COR-L47 (cell line): Measurements from ENCODE around the gene RAD51B.

Experiments
- DNase-seq: peaks from one replicate; lab custom pipeline; 2025; lab: John Stamatoyannopoulos, UW

The RAD51B gene

DNA sequence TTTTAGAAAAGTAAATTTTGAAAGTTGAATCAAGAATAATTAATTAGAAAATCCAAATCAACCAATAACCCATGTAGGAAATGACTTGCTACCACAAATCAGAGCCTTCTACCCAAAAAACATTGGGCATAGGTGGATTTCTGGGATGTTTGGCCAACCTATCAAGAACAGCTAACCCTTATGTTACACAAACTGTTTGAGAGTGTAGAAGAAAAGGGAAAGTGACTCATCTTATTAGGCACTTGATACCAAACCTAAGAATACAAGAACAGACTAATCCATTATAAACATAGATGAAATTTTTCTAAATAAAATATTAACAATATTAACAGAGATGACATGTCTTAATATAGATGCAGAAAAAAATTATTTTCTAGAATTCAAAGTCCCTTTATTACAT is 712.9 kb downstream of the RAD51B start:
- no peak for DNase-seq

- no peak for DNase-seq
Observed at GRCh38 chr14:68534276-68534675, 714.7 kb downstream of the RAD51B start.

GRCh38 chr14:68535404-68536017 is 715.9 kb downstream of the RAD51B start:
- no peak for DNase-seq

GRCh38 chr14:68536018-68536410 is 716.4 kb downstream of the RAD51B start:
- no peak for DNase-seq

- no peak for DNase-seq
Observed at GRCh38 chr14:68538639-68539038, 719.1 kb downstream of the RAD51B start.

GRCh38 chr14:68539241-68539737 is 719.7 kb downstream of the RAD51B start:
- no peak for DNase-seq

- no peak for DNase-seq
Observed at GRCh38 chr14:68539789-68540188, 720.2 kb downstream of the RAD51B start.

- DNase-seq: no peak
Observed at GRCh38 chr14:68541178-68541896, 721.8 kb downstream of the RAD51B start.

DNA sequence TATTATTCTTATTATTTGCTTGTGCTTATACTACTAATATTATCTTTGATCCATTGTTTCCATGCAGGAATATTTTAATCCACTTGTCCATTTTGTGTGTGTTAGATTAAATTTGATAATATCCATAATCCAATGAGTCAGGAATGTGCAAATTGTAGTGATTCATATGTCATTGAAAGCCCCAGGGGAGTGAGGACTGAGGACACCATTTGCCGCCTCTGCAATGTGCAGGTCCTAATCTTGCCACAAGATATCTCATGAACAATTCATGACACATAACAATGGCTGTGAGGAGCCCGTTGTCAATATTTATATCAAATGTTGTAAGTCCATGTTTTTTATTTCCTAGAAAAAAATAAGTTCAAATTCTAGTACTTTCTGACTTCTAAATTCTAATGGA is 722.8 kb downstream of the RAD51B start:
- no peak for DNase-seq

GRCh38 chr14:68543516-68543915 is 723.9 kb downstream of the RAD51B start:
- DNase-seq: no peak

- no peak for DNase-seq
Observed at GRCh38 chr14:68544081-68544892, 724.7 kb downstream of the RAD51B start.

- DNase-seq: no peak
Observed at GRCh38 chr14:68546839-68547238, 727.3 kb downstream of the RAD51B start.

DNA sequence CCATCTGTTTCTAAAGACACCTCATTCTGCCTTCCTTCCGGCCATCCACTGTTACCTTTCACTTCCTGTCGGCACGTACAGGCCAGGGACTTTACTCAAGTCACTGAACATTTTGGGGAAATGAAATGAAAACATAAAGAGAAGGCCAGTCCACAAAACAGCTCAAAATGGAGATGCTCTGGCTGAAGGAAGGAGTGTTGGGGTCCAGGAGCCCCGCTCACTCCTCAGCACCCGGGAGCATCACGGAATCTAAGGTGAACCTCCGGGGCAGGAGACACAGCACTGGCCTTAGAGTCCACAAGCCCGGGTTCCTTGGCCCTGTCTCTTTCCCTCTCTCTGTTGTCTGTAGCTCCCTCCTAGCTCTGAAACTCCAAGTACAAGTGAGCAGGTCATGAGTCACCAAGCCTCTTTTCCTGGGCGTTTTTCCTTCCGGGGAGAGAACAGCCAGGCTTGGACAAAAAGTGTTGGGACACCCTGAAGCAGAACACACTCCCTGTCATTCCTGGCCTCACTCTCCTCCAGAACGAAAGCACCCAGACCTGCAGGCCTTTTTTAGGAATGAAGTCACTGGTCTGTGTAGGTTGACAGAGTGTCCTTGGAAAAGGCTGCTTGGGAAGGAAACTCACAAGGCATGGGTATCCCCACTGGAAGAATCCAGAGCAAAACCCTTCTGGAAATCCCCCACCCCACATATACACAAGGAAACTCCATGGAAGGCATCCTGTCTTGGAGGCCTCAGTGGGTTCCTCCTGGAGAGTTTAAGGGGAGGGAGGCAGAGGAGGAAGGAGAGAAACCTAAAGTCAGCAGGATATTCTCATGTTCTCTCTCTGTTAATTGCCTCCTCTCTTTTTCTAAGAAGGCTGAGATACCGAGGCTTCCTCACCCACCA is 728.0 kb downstream of the RAD51B start:
- no peak for DNase-seq

DNA sequence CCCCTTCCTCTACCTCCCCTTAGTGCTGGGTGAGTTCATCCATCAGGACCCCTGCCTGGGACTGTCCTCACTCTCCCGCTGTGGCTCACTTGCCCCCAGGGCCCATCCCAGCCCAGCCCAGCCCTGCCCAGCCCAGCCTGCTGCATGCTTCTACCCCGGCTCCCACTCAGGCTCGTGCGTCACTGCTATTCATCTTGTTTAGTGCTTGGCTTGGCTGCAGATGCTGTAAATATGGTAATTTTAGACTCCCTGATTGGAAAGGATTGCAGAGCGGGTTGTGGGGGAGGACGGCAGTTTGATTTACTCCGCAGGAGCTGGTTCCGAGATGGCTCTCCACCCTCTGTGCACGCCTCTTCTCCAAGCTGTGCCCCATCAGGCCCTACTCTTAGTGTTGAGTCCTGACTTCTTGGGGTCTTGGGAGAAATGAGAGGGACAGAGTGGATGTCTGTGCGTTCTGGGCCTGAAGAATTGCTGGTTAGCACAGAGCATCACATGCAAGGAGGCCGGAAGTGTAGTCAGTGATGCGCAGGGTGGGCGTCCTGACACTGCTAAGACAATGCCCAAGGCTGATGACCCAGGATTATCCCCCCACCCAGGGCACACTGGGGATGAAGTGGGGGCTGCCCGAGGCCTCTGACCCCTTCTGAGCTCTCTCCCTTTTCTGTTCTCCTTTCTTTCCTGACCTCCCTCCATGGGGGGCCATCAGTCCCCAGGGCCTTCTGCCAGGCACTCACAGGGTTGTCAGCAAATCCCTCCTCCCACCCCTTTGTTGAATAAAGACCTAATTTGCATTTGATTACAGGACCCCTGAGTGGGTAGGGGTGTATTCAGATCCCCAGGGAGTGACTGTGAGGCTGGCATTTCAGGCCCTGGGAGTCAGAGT is 728.9 kb downstream of the RAD51B start:
- peak; percentile 42 for DNase-seq

GRCh38 chr14:68550338-68550715 is 730.7 kb downstream of the RAD51B start:
- no peak for DNase-seq

DNA sequence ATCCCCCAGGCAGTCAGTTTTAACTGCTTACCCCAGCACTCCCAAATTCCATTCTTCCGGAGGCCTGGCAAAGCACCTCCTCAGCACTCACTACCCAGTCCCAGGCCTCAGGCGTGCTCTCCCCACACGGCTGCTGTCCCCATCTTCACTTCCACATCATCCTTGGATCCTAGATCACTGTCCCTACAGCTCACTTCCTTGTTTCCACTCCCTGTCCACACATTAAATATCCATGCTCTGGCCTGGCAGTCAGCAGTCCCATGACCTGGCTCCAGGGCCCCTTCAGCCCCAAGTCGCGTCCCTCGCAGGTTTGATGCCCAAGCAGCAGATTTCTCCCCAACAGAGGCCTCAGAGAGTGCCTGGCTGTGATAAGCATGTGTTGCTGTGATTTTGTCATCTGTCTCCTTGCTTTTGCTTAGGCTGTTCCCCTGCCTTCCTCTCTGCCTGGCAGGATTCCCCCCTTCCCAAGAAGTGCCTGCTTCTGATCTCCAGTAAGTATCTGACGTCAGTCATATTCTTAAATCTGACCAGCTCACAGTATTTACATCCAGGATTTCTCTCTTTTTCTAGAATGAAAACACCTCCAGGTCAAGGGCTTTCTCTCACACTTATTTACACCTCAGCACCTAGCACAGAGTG is 731.6 kb downstream of the RAD51B start:
- no peak for DNase-seq

DNA sequence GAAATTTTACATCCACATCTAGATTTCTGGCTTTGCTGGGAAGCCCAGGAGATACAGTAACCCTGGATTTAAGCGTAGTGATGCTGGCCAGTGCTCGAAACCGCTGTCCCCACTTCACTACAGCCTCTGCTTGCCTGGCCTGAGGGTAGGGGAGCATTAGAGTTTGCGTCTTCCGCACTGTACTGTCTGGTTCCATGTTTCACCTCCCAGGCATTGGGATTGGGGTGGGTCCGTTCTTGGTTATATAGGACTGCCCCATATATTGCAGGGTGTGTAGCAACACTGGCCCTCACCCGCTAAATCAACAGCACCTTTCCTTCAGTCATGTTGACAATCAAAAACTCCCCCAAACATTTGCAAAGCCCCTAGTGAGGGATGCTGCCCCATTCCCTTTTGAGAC is 732.5 kb downstream of the RAD51B start:
- no peak for DNase-seq

DNA sequence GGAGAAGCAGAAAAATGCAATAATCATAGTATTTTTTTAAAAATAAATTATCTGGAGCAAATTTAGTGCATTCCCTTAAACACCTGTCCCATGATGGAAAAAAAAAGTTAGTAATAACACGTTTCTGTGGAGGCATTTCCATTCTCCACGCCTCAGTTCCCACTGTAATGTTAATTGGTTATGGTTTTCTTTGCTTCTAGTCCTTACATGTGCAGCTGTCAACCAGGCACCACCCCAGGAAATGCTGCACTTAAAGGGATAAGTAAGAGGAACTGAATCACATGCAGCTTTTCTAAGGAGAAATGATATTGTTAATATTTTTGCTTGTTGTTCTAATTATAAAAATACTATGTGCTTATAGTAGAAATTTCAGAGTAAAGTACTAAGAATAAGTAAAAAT is 733.0 kb downstream of the RAD51B start:
- no peak for DNase-seq

DNA sequence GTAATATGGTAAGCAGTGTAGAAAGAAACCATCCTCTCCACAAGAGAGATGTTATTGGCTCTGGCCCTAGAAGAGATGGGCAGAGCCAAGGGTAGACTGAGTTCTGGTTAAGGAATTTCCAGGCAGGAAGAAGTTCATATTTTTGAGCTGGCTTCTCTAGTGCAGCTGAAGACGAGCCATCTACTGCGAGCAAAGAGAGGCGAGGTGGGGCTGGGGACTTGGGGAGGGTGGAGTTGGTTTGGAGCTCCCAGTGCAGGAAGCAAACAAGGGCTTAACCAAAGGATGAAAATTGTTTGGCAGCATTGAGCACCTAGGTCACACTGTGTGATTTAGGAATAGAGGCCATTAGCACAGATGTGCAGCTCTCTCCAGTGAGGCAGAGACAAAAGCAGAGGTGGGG is 733.7 kb downstream of the RAD51B start:
- no peak for DNase-seq

GRCh38 chr14:68554231-68554630 is 734.7 kb downstream of the RAD51B start:
- DNase-seq: no peak
